CD4-positive, CD25-positive, alpha-beta regulatory T cell (primary cell): Measurements from ENCODE around the gene CAPN13. TPM values are rescaled to one million over a fixed set of nuclear protein-coding genes. Genes with fewer than 3 reads are reported as not detected.

ENCODE experiments used
- ATAC-seq, 2 donors: fragments of 150-1000 bp; cut with Tn5 transposase; one replicate each; pipeline ENCODE4 v1.10.0; 2021; ENCODE audit warnings: low read depth in 2 of 2, moderate number of reproducible peaks in 2 of 2, moderate library complexity in 1 of 2
- DNase-seq, 3 donors: peaks; one replicate each; pipeline versions ENCODE4 v3.0.0 to v3.0.0-alpha.2; 2012 to 2022; ENCODE audit warnings: mixed read lengths in 1 of 3
- H3K27ac ChIP-seq: one replicate; pipeline ENCODE4 v1.7.0; 2013; ENCODE audit warnings: mild to moderate bottlenecking, low read length; ENCODE audit not compliant: insufficient read depth, poor library complexity, severe bottlenecking
- H3K27me3 ChIP-seq: one replicate; pipeline ENCODE4 v1.7.0; 2013; ENCODE audit warnings: low read length; ENCODE audit not compliant: control insufficient read depth, insufficient read depth
- H3K36me3 ChIP-seq: one replicate; pipeline ENCODE4 v1.7.0; 2013; ENCODE audit warnings: mild to moderate bottlenecking, low read length, moderate library complexity; ENCODE audit not compliant: control insufficient read depth, insufficient read depth
- H3K4me1 ChIP-seq: 2 replicates; pipeline ENCODE4 v1.7.0; 2013; ENCODE audit warnings: mild to moderate bottlenecking, low read length; ENCODE audit not compliant: insufficient read depth, control insufficient read depth, poor library complexity, severe bottlenecking
- H3K4me3 ChIP-seq: one replicate; pipeline ENCODE4 v1.7.0; 2013; ENCODE audit warnings: low read depth, mild to moderate bottlenecking, low read length, moderate library complexity
- H3K9me3 ChIP-seq, 2 experiments: 1 replicate in 1 of 2; 2 replicates in 1 of 2; pipeline ENCODE4 v1.7.0; 2013; ENCODE audit warnings: low read length in 2 of 2, mild to moderate bottlenecking in 1 of 2, moderate library complexity in 1 of 2; ENCODE audit not compliant: control insufficient read depth in 2 of 2
- H3K27ac Mint-ChIP-seq, 3 donors: one replicate each; pipeline ENCODE4 v1.8.0; 2020 to 2022; ENCODE audit warnings: mild to moderate bottlenecking in 3 of 3, mixed read lengths in 3 of 3, moderate library complexity in 2 of 3
- H3K27me3 Mint-ChIP-seq: one replicate; pipeline ENCODE4 v1.8.0; 2022; ENCODE audit warnings: mild to moderate bottlenecking, mixed read lengths
- H3K36me3 Mint-ChIP-seq: one replicate; pipeline ENCODE4 v1.8.0; 2020; ENCODE audit warnings: mixed read lengths
- H3K4me1 Mint-ChIP-seq, 4 donors: one replicate each; pipeline ENCODE4 v1.8.0; 2020 to 2022; ENCODE audit warnings: mixed read lengths in 4 of 4, mild to moderate bottlenecking in 1 of 4
- H3K4me3 Mint-ChIP-seq, 4 donors: one replicate each; pipeline ENCODE4 v1.8.0; 2020 to 2022; ENCODE audit warnings: mild to moderate bottlenecking in 4 of 4, mixed read lengths in 4 of 4, moderate library complexity in 3 of 4
- H3K9me3 Mint-ChIP-seq, 7 donors: one replicate each; pipeline ENCODE4 v1.8.0; 2020 to 2022; ENCODE audit warnings: mixed read lengths in 7 of 7, mild to moderate bottlenecking in 3 of 7, moderate library complexity in 2 of 7
- polyA plus RNA-seq, 4 donors: library from polyadenylated mRNA; unstranded; fragments of 300-500 nt; fragmentation: Illumina TruSeq; gene quantifications; one replicate each; pipeline ENCODE4 v1.2.3, GENCODE V29; 2021
- total RNA-seq: library from RNA; stranded (reverse); gene quantifications from one replicate; pipeline ENCODE4 v1.2.3, GENCODE V29; 2022

CAPN13 gene
- total and polyA plus RNA-seq, 5 donors from 2014 or later: not detected

DNA sequence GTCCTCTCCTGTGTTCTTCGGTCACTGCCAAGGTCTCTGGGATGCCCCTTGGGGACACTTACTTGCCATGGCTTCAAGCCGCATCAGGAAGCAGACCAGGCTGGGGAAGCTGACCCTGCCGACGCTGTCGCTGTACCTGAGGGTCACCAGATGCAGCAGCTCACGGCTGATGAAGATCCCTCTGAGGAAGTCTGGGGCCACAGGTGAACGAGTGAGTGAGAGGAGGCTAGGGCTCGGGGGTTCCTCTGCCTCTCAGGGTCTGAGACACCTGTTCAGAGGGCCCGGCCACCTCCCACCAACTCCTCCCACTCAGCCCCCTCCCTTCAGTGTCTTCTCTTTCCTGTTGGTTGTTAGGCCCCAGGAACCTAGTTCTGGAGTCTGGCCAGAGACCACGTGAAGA, 74.9 kb downstream of the CAPN13 start:
- Mint-ChIP-seq H3K9me3 (no peaks in the 10 kb centered on the region), H3K27me3 (peaks cover 4% of the 10 kb centered on the region), H3K4me1 (no peaks in the 10 kb centered on the region), H3K27ac (no peak overlapping the region), H3K4me3 (no peak overlapping the region), H3K36me3 (no peaks in the 10 kb centered on the region)
- Histone ChIP-seq H3K27ac (no peak overlapping the region), H3K9me3 (no peaks in the 10 kb centered on the region), H3K27me3 (peaks cover 6% of the 10 kb centered on the region), H3K4me1 (no peaks in the 10 kb centered on the region), H3K4me3 (no peak overlapping the region), H3K36me3 (no peaks in the 10 kb centered on the region)
- DNase-seq (no peak), ATAC-seq (no peak)

DNA sequence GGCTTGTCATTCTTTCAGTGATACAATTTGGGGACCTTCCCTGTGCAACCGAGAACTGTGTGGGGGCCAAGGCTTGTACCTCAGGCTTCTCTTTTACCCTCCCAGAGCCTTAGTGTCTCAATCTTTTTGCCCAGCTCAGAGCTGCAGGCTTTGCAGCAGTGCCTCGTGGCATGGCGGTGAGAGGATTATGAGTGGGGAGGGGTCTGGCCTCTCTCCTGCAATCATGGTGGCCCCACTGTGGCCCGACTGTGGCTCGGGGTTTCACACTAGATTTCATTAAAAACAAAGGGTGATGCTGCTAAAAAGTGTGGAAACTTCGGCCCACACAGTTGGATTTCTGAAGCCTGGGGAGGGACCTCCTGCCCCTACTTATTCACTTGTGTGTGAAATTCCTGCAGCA, 75.5 kb downstream of the CAPN13 start:
- Histone ChIP-seq H3K27me3 (peaks cover 6% of the 10 kb centered on the region), H3K4me1 (no peaks in the 10 kb centered on the region), H3K4me3 (no peak overlapping the region), H3K36me3 (no peaks in the 10 kb centered on the region), H3K9me3 (no peaks in the 10 kb centered on the region), H3K27ac (no peak overlapping the region)
- ATAC-seq: no peak
- no peaks in the 10 kb centered on the region for H3K9me3 Mint-ChIP-seq
- no peaks in the 10 kb centered on the region for H3K4me1 Mint-ChIP-seq
- peaks cover 2% of the 10 kb centered on the region for H3K27me3 Mint-ChIP-seq
- no peak overlapping the region for H3K4me3 Mint-ChIP-seq
- DNase-seq: no peak
- no peaks in the 10 kb centered on the region for H3K36me3 Mint-ChIP-seq
- no peak overlapping the region for H3K27ac Mint-ChIP-seq

DNA sequence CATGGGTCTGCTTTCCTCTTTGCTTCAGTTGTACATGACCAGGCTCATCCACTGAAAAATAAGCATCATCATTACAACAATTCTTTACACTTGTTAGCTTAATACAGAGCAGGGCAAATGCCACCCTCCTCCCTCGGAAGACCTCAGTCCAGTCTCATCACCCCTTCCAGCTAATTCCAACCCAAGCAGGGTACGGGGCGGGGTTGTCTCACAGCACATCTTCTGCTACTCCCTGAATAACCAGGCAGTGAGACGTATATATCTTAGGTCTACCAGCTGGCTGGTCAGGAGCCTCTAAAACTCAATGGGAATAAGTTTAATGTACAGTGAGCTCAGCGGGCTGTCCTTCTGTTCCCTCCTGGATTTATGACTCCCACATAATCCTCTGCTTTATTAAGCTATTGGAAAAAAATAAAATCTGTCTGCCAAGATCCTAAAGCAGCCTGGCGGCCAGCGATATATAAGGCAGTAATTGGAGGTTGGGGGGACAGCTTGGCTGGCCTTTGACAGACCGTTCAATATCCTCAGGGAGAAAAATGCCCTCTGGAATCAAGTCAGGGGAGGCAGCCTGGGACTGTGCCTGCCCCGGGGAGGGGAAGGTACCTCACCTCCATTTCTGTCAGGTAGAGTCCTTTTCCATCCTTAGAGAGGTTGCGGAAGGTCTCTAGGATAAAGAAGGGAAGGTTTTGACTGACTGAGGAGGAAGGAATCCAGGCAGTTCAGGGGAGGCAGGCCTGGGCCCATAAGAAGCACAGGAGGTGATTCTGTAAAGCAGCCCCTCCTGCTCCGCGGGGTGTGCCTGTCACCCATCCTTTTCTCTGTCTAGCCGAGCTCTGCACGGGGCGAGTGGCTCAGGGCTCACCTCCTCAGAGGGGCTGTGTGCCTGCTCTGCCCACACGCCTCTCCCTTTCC, 76.3 kb downstream of the CAPN13 start:
- Mint-ChIP-seq H3K27ac (no peak overlapping the region), H3K4me3 (no peak overlapping the region), H3K27me3 (no peaks in the 10 kb centered on the region), H3K4me1 (no peaks in the 10 kb centered on the region), H3K9me3 (no peaks in the 10 kb centered on the region), H3K36me3 (no peaks in the 10 kb centered on the region)
- ATAC-seq (no peak), DNase-seq (no peak)
- Histone ChIP-seq H3K9me3 (no peaks in the 10 kb centered on the region), H3K4me3 (no peak overlapping the region), H3K36me3 (no peaks in the 10 kb centered on the region), H3K4me1 (no peaks in the 10 kb centered on the region), H3K27ac (no peak overlapping the region), H3K27me3 (peaks cover 6% of the 10 kb centered on the region)

DNA sequence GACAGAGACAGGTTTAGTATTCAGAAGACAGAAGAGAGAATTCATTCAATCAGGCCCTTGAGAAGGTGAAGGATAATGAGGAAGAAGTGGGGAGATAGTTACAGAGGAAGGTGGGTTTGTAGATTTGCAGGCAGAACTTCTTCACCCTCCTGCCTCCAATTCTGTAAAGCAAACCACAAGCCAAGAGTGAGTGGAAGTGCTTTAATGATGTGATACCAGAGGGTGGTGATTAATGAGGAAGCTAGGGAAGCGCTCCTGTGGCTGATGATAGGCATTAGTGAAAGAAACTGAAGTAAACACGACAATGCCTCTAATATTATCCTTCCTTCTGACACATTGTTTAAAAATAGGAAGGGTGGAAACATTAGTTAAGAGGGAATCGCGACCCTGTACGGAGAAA, 78.2 kb downstream of the CAPN13 start:
- H3K4me3 ChIP-seq: no peak overlapping the region
- H3K4me3 Mint-ChIP-seq: no peak overlapping the region

DNA sequence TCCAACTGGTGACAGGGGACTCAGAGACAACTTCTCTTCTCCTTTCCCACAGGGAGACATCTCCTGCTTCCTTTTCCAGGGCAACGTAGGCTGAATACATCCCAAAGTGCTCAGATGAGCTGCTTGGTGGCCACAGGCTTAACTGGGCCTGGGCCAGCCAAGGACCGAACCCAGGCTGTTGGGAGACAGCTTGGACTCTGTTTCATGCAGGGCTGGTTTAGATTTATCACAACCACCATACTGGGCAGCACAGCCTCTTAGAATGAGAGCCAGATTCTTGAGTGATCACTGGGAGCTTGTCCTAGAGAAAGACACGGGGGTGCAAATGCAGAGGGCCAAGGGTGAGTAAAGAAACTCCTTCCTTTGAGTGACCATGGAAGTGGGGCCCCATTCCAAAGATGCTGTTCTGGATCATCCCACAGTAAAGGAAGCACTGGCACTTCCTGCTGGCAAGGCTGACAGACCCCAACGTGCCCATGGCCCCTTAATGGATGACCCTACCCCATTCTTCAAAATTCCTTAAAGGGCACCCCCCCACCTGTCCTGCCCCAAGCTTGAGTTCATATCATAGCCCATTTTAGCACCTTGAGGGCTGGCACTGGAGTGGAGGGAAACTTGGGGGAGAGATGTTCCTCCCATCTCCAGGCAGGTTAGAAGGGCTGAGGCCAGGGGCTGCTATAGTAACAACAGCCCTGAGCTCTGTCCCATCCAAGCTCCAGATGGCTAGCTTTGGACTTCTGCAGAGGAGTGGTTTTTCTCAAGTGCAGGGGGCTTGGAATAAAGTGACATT, 84.1 kb downstream of the CAPN13 start:
- H3K4me1 ChIP-seq: no peaks in the 10 kb centered on the region
- H3K27ac ChIP-seq: no peak overlapping the region
- no peaks in the 10 kb centered on the region for H3K36me3 Mint-ChIP-seq
- H3K9me3 ChIP-seq: no peaks in the 10 kb centered on the region
- H3K27ac Mint-ChIP-seq: no peak overlapping the region
- H3K4me3 ChIP-seq: no peak overlapping the region
- H3K4me1 Mint-ChIP-seq: no peaks in the 10 kb centered on the region
- DNase-seq: no peak
- no peak overlapping the region for H3K4me3 Mint-ChIP-seq
- H3K36me3 ChIP-seq: no peaks in the 10 kb centered on the region
- no peak for ATAC-seq
- no peaks in the 10 kb centered on the region for H3K9me3 Mint-ChIP-seq
- H3K27me3 Mint-ChIP-seq: peaks cover 36% of the 10 kb centered on the region
- peaks cover 17% of the 10 kb centered on the region for H3K27me3 ChIP-seq

More for the DNA sequence above, 78.2 kb downstream of the CAPN13 start:
- H3K36me3 Mint-ChIP-seq: no peaks in the 10 kb centered on the region
- Histone ChIP-seq H3K9me3 (no peaks in the 10 kb centered on the region), H3K36me3 (no peaks in the 10 kb centered on the region), H3K27ac (no peak overlapping the region), H3K4me1 (no peaks in the 10 kb centered on the region), H3K27me3 (peaks cover 17% of the 10 kb centered on the region)
- no peaks in the 10 kb centered on the region for H3K9me3 Mint-ChIP-seq
- peak in 1 of 2 donors; percentile 28 for ATAC-seq
- no peaks in the 10 kb centered on the region for H3K4me1 Mint-ChIP-seq
- no peak for DNase-seq
- H3K27me3 Mint-ChIP-seq: peaks cover 17% of the 10 kb centered on the region
- H3K27ac Mint-ChIP-seq: no peak overlapping the region

DNA sequence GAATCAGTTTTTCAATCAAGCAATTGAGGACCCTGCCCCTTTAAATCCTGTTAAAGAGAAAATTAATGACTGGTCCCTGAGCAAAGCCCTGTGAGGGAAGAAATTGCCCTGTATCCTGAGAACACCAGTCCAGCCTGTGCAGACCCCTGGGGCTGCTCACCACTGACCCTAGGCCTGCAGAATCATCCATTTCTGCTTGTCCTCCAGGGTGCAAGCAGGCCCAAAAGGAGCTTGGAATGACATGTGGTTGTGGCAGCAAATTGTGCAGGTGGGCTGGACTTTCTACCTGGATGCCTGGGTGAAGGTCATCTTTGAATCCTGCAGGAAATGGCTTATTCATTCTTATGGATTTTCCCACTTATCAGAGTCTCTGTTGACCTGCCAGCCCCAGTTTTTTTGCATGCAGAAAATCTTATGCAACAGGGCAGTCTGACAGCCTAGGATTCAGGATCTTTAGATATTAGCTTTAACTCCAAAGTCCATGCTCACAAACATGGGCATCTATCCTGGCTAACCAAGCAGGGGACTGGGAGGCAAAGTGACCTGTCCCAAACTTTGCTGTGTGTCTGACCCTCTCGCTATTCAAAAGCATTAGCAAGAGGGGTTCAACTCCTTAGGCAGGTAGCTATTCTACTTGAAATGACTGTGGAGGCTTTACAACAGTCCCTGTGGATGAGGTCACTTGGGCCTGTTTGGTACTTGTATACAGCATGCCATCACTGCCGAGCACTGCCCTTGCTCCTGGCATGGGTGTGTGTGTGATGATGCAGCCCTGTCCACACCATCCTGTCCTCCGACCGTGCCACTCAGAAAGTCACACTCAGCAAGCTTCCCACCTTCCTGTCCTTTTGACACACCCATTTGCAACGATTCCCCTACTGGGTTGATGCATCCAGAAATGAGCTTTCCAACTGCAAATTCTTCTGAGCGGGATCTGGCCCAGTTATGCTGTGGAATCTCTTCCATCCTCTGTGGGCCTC, 85.3 kb downstream of the CAPN13 start:
- Histone ChIP-seq H3K27ac (no peak overlapping the region), H3K4me1 (no peaks in the 10 kb centered on the region), H3K36me3 (no peaks in the 10 kb centered on the region), H3K9me3 (no peaks in the 10 kb centered on the region), H3K4me3 (no peak overlapping the region), H3K27me3 (peaks cover 14% of the 10 kb centered on the region)
- Mint-ChIP-seq H3K9me3 (no peaks in the 10 kb centered on the region), H3K27ac (no peak overlapping the region), H3K4me1 (no peaks in the 10 kb centered on the region), H3K36me3 (no peaks in the 10 kb centered on the region), H3K4me3 (no peak overlapping the region), H3K27me3 (peaks cover 41% of the 10 kb centered on the region)
- no peak for ATAC-seq
- DNase-seq: no peak

DNA sequence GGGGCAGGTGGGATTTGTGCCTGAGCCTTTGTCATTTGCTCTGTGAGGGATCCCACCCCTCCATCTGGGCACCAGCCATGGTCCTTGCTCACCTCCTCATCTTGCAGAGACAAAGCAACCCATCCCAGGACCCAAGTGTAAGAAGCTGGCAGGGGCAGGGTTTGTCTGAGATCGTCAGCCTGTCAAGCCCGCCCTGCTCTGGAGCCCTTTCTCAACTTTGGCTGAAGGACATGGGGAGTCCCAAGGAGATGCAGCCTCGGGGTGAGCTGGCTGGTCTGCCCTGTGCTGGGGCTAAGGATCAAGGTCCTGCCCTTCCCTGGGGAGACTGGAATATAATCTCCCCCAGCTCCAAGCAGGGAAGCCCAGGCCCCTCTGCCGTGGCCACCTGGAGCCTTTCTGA, 86.0 kb downstream of the CAPN13 start:
- H3K4me3 ChIP-seq: no peak overlapping the region
- no peaks in the 10 kb centered on the region for H3K36me3 Mint-ChIP-seq
- H3K4me1 ChIP-seq: no peaks in the 10 kb centered on the region
- H3K36me3 ChIP-seq: no peaks in the 10 kb centered on the region
- H3K9me3 Mint-ChIP-seq: no peaks in the 10 kb centered on the region
- no peak overlapping the region for H3K4me3 Mint-ChIP-seq
- H3K27ac Mint-ChIP-seq: no peak overlapping the region
- peaks cover 41% of the 10 kb centered on the region for H3K27me3 Mint-ChIP-seq
- ATAC-seq: no peak
- no peaks in the 10 kb centered on the region for H3K9me3 ChIP-seq
- no peaks in the 10 kb centered on the region for H3K4me1 Mint-ChIP-seq
- no peak for DNase-seq
- H3K27me3 ChIP-seq: peaks cover 14% of the 10 kb centered on the region
- no peak overlapping the region for H3K27ac ChIP-seq
